Activated CD8-positive, alpha-beta memory T cell treated with anti-CD3 and anti-CD28 coated beads, Interleukin-2, amount 50 U/mL, for 24 hours (primary cell): ENCODE data around the gene SBF2.
"Not testable (repeated sequence)": the region's sequence is repeated elsewhere in the genome, so short reads cannot be mapped to it uniquely, and the experiment has no call there.

ENCODE experiments used
- DNase-seq: peaks from one replicate; pipeline ENCODE4 v3.0.0-alpha.2; 2020; ENCODE audit errors: extremely low read depth

The SBF2 gene

DNA sequence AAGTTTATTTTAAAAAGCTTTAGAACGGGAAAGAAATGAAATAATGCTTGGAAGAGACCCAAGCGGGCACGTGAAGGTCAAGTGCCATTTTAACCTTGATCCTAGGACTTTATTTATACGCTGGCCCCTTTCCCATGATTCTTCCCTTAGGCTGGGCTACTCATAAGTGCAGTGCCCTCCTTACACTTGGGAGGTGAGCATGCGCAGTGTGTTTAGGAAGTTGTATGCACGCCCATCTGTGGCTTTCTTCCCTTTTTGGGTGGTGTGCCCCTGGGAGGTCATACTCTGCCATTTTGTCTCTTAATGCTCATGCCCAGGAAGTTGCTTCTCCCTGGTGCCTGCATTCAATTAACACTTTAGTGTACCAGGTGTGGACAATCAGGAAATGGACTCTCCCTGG lies 390.4 kb downstream of the SBF2 start:
- no peak for DNase-seq

- no peak for DNase-seq
Observed at GRCh38 chr11:9901943-9902342, 392.1 kb downstream of the SBF2 start.

DNA sequence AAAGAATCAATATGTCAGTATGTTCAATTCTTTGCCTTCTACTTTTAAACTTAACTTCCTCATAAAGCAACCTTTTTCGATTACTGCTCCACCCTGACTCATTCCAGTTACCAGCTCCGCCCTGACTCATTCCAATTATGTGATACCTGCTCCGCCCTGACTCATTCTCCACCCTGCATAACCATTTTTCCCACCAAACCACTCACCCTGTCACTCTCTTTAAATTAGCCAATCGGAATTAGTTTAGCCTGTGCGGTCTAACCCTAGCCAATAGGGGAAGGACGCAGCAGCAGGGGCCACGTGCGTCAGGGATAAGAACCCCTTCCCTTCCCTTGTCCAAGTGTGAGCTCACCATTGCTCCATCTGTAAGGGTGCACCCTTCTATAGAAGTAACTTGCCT lies 393.8 kb downstream of the SBF2 start:
- DNase-seq: not testable (repeated sequence)

GRCh38 chr11:9899676-9900075 lies 394.3 kb downstream of the SBF2 start:
- no peak for DNase-seq

- DNase-seq: no peak
Observed at GRCh38 chr11:9896902-9897301, 397.1 kb downstream of the SBF2 start.

DNA sequence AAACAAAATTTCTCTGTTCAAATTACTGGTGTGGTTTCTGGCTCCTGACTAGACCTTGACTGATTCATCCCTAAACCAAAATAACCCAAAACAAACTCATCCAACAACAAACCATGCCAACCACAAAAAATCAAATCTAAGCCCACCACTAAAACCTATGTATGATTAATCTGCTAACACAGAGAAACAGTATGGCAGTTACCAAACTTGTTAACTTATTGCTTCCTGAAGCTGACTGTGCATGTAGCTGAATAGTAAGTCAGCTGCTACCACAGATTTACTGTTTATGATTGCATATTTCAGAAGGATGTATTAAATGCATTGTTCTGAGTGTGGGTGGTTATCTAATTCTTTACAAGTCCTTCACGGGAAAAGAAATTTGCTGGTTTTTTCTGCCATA lies 399.0 kb downstream of the SBF2 start:
- no peak for DNase-seq

- DNase-seq: no peak
Observed at GRCh38 chr11:9893474-9893873, 400.5 kb downstream of the SBF2 start.

DNA sequence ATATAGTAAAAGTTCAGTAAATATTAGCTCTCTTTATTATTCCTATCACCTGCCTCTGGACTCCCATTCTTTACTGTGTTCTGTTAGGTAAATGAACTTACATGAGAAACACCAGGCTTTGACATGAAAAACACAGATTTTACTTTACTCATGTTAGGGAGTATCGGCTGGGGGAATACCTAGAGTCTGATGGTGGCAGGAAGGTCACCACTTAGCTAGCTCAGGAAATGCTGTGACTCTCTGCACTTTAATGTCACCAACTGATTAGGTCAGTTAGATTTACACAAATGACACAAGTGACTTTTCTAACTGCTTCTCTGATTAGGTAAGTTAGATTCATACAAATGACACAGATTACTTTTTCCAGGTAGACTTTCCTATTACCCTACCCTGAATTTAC lies 405.1 kb downstream of the SBF2 start:
- no peak for DNase-seq

DNA sequence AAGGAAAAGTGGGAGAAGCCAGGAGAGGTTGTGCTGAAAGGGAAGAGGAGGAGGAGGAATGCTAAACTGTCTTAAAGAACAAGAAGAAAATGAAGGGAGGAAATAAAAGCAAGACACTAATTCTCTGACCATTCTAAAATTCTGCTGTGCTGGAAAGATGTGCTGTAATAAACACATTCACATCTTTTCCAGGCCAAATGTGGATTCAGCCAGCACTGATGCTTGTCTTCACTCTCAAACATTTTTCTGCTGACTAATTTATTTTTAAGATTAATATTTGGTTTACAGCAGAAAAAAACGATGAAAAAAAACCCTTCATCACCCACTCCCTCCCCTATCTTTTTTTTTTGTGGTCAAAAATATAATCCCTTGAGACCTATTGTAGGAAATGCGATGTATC lies 406.5 kb downstream of the SBF2 start:
- no peak for DNase-seq

- DNase-seq: no peak
Observed at GRCh38 chr11:9886595-9886994, 407.4 kb downstream of the SBF2 start.

DNA sequence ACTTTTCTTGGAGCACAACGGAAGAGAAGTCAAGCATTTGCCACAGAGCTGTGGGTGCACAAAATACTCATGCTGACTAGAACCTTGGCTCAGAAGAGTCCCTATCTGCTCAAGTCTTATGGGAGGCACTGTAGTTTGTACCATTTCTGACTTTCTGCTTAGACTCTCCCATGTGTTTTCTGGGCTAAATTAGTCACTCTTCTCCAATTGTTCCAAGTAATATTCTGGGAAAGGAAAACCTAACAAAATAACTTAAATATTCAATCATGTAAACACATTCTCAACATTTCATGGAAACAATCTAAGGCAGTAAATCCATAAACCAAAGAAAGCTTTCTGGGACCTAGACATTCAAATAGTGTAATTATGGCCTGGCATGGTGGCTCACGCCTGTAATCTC lies 409.4 kb downstream of the SBF2 start:
- no peak for DNase-seq

DNA sequence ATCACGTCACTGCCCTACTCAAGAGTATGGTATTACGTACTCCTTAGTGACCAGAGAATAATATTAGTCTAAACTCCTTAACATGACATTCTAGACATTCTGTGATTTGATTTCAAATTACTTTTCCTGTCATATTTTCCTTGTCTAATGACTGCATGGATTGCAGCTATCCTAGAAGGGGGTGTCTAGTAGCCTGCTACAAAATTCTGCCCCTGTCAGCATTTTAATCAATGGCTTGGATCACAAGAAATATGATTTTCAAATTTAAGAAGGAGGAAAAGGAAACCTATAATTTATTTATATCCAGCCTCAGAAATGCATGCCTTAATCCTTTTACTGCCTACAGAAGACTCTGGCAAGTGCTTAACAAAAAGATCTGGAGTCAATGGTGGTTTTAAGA lies 413.4 kb downstream of the SBF2 start:
- DNase-seq: no peak

GRCh38 chr11:9878936-9879335 lies 415.1 kb downstream of the SBF2 start:
- no peak for DNase-seq

DNA sequence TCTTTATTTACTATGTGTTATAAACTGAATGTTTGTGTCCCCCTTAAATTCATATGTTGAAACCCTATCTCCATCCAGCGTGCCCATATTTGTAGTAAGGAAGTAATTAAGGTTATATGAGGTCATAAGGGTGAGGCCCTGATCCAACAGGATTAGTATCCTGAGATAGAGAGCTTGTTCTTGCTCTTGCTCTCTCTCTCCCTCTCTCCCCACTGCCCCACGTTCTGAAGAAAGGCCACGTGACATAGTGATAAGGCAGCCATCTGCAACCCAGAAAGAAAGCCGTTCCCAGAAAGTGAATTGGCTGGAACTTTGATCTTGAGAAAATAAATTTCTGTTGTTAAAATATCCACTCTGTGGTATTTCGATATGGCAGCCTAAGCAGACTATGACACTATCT lies 417.7 kb downstream of the SBF2 start:
- no peak for DNase-seq

GRCh38 chr11:9875862-9876261 lies 418.2 kb downstream of the SBF2 start:
- DNase-seq: no peak

GRCh38 chr11:9875399-9875798 lies 418.6 kb downstream of the SBF2 start:
- DNase-seq: no peak

DNA sequence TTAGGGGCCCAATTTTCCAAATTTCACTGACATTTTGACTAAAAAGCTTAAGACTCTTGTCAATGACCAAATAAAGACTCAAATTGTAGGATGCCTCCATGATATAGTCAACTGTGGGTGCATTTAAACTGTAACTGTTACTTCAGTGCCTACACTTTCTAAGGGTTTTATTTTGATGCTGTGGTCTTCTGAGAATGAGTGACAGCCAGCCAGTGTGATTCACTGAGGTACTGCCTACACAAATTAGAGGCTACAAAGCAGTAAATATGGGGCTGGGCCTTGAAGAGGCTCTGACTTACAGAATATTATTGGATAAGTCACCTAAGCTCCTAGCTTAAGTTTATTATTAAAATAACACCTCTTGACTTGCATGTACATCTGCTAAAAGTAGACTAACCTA lies 419.6 kb downstream of the SBF2 start:
- DNase-seq: no peak

DNA sequence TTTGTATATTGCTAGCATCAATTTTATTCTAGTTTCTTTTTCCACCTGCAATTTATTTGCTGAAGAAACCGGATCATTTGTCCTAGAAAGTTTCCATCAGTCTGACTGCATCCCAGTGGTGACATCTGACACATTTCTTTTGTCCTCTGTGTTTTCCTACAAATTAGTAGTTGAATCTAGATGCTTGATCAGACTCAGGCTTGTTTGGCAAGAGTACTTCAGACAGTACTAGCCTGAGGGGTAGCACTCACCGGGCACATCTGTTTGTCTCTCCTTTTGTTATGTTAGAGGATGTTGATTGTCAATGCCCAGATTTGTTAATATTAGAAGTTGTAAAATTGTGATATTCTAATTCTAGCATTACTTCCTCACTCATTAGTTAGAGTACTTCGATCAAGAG lies 425.4 kb downstream of the SBF2 start:
- DNase-seq: no peak

- DNase-seq: no peak
Observed at GRCh38 chr11:9862981-9863380, 431.0 kb downstream of the SBF2 start.

DNA sequence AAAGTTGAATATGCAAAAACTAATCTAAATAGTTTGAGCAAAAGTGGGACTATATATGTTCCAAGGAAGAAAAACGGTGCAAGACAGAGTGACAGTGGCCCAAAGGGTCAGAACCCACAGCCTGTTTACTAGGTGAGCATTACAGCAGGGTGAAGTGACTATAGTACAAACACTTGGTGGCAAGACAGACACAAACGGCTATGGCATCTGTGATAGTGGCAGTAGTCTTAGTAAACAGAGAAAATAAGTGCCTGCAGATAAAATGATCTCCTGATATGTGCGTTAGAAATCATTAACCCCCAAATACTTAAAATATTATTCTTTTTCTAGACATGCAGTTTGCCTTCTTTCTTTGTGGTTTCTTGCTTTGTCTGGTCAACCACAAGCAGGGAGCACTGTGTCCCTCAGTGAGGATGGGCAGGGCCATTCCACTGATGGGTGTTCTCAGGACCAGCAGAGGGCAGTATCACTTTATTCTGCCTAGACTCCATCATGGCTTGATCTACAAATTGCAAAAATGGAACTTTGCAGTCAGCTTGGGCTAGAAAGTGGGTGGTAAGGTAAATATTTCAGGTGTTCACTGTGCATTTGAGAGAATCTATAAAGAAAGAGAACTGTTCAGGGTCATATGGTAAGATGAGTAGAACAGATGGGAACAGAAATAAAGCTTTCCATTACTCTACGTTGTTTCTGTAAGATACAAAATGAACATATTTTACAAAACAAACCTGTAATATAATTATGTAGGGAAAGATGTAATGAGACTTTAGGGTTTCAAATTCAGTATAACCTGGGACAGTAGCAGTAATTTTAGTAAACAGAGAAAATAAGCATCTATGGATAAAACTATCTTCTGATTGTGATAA lies 431.9 kb downstream of the SBF2 start:
- no peak for DNase-seq

GRCh38 chr11:9859554-9860305 lies 434.3 kb downstream of the SBF2 start:
- DNase-seq: no peak

DNA sequence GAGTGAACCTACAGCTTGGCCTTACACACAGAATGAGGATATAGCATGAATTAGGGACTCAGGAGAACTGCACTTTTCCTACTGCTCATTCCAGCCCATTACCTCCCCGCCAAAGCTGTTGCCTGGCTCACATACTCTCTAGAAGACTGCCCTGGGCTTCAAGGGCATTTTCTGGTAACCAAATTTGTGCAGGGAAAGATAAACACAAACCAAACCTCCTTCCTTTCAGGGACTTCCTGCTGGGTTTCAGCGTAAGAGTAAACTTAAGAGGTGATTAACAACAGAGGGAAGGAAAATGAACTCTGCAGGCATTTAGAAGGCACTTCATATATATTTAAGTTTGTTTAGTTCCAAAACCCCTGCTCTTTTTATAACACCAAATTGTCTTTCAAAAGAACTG lies 435.2 kb downstream of the SBF2 start:
- DNase-seq: no peak

DNA sequence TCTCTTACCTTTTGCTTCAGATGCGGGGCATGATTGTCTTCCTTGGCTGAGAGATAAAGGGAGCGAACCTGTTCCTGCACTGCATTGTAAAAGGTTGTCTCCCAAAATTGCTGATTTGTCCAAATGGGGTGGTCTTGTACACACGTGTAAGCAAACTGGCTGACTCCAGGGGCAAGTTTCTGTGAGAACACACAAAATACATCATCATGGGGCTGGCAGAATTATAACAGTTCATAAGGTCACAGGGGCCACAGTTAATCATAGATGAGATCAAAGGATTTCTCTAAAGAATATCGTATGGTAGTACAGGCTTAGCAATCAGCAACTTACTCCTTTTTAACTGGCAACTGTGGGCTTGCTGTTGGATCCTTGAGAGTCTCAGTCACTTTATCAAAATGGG lies 435.8 kb downstream of the SBF2 start:
- no peak for DNase-seq
